ENCODE data around the gene ENTPD6.

DNA sequence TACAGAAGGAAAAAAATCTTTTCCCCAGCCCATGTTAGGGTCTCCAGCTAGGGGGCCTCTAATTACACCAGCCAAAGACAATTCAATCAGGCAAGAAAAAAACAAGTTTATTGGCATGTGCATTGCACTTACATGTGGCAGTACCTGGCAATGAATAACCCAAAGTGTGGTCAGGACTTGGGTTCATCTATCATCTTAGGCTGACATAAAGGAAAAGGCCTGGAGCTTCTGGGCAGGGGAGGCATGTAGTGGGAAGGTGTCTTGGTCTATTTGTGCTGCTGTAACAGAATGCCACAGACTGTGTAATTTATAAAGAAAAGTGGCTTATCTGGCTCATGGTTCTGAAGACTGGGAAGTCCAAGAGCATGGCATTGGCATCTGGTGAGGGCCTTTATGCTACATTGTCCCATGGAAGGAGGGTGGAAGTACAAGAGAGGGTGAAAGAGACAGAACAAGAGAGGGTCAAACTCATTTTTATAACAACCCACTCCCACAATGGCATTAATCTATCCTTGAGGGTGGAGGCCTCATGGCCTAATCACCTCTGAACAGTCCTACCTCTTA lies 48.0 kb downstream of the ENTPD6 start:
- TF ChIP-seq, protein P1, sequence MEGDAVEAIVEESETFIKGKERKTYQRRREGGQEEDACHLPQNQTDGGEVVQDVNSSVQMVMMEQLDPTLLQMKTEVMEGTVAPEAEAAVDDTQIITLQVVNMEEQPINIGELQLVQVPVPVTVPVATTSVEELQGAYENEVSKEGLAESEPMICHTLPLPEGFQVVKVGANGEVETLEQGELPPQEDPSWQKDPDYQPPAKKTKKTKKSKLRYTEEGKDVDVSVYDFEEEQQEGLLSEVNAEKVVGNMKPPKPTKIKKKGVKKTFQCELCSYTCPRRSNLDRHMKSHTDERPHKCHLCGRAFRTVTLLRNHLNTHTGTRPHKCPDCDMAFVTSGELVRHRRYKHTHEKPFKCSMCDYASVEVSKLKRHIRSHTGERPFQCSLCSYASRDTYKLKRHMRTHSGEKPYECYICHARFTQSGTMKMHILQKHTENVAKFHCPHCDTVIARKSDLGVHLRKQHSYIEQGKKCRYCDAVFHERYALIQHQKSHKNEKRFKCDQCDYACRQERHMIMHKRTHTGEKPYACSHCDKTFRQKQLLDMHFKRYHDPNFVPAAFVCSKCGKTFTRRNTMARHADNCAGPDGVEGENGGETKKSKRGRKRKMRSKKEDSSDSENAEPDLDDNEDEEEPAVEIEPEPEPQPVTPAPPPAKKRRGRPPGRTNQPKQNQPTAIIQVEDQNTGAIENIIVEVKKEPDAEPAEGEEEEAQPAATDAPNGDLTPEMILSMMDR (conservative IDR thresholded peaks at IDR 0.05; ENCODE audit: low read depth, low read length): no peak
- TF ChIP-seq EZH2 (IDR thresholded peaks at IDR 0.05; ENCODE audit: low read length, unreplicated experiment): no peak
